HG02973 (cell line): ENCODE results near the gene TPD52L1.

Experiments
- ATAC-seq: cut with Tn5 transposase; IDR thresholded peaks from one replicate; pipeline ENCODE4 v1.9.1; 2021; ENCODE audit warnings: moderate library complexity; ENCODE audit not compliant: unreplicated experiment

Gene TPD52L1

DNA sequence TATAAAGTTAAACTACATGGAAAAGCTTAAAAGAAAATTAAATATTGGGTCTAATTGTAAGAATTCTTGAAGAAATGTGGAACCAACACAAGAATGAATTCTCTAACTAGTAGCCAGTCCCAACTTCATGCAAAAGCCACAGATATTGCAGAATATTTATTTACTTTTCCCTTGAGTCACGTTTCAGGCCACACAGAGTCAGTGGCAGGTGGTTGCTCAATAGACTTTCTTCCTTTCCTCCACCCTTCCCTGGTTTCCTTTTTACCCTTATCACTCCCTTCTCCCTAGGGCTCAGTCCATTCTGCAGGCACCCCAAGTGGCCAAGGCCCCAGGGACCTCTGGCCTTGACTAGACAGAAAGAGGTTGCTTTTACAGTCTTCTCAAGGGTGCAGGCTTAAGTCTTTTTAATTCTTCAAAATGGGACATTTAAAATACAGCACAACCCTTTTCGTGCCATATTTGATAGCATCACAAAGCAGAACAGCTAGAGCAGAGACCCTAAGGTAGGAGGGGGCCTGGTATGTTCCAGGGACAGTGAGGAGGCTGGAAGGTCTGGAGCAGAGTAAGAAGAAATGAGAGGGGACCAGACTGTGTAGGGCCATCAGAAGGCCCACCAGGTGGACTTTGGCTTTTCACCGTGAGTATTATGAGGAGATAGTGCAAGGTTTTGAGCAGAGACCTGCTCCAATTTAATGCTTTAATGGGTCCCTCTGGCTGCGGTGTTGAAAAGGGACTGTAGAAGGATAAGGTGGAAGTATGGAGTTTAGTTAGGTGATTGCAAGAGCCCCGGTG is 83.2 kb downstream of the TPD52L1 start:
- ATAC-seq: no peak

DNA sequence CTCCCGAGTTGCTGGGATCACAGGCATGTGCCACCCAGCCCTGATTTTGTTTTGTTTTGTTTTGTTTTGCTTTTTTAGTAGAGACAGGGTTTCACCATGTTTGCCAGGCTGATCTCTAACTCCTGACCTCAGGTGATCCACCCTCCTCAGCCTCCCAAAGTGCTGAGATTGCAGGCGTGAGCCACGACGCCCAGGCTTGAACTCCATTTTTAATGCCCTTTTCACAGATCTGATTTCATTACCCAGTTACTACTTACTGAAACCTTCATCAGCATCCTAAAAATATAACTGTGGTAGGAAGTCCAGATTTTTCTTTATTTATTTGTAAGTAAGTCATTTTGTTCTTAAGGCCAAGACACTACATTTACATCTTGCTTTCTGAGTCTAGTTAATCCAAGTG is 84.2 kb downstream of the TPD52L1 start:
- no peak for ATAC-seq

DNA sequence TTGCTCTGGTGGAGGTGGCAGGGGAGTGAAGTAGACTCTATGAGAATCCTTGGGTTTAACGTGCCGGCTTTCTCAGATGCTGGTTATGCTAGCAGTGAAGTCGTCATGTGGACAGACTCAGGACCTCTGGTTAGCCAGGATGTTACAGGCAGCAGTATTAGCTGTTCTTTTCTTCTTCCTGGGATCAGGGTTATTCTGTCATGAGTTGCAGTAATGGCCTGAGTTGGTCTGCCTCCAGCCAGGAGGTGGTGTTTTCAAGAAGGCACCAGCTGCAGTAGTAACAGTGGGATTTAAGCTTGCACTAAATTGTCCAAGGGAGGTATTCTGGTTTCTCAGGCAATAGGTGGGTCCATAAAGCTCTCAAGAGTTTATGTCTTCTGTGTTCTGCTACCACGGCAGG is 91.5 kb downstream of the TPD52L1 start:
- no peak for ATAC-seq

DNA sequence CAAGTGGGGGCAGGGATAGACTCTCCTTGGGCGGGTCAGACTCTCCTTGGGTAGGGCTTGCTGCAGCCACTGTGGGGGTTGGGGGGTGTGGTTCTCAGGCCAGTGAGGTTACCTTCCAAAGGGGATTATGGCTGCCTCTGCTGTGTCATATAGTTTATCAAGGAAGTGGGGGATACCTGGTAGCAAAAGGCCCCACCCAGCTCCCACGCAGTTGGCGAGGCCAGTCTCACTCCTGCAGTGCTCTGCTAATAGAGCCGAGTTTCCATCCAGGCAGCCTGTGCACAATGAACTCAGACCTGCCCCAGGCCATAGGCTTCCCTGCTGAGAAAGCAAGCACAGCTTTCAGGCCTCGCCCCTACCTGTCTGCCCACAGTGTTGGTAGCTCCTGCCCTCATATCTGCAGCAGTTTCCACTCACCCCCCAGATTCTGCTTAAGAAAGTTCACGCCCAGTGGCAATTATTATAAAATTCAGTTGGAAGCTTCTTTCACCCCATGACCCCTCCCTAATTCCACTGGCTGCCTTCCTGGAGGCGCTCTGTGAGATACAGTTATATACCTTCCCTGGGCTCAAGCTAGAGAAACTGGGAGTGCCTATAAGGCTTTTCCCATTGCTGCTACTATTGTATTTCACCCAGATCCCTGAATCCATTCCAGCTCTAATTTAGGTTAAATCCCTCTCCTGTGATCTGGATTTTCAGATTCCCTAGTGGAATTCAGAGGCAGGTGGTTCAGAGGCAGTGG is 92.1 kb downstream of the TPD52L1 start:
- ATAC-seq: no peak

DNA sequence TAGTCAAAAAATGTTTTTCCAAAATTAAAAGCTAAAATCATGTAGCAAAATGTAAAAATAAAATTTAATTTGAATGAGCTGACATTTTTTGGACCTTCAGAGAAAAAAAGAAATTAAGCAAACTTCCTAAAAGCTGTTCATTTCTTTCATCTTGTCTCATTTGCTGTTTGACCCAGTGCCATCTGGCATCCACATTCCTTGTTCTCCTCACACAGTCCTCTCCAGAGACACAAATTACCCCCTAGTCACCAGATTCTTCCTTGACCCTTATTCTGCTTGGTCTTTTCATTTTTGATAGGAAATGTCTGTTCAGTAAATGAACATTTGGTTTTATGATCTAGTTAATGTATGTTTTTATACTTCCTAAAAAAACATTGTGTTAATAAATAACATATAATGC is 93.0 kb downstream of the TPD52L1 start:
- no peak for ATAC-seq

DNA sequence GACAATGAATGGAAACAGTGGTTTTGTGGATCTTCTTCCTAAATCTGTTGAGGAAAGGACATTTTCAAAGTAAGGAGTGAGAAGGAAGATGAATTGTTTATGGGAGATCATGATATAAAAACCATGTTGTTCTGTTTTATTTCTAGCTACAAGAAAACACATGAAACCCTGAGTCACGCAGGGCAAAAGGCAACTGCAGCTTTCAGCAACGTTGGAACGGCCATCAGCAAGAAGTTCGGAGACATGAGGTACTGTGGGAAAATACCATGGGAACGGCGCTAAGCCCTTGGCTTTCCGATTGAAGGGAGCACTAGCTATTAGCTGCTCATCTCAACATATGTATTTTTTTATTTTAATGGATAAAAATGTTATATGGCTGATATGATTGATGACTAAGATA is 94.6 kb downstream of the TPD52L1 start:
- ATAC-seq: no peak

DNA sequence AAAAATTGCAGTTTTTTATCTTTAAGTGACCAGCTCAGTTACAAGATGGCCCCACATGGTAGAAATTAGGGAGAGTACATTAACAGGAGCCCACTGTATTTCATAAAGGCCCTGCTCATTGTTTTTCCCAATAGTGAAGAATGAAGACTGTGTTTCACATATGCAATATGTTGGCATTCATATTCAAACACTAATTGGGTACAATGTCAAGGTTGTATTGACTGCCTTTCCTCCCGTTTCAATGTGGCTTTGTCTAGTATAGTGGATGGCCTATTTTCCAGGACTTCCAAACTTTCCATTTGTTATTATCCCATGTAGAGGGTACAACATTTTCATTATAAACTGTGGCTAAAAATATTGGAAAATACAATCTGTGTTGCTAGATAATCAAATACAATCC is 96.9 kb downstream of the TPD52L1 start:
- ATAC-seq: no peak

DNA sequence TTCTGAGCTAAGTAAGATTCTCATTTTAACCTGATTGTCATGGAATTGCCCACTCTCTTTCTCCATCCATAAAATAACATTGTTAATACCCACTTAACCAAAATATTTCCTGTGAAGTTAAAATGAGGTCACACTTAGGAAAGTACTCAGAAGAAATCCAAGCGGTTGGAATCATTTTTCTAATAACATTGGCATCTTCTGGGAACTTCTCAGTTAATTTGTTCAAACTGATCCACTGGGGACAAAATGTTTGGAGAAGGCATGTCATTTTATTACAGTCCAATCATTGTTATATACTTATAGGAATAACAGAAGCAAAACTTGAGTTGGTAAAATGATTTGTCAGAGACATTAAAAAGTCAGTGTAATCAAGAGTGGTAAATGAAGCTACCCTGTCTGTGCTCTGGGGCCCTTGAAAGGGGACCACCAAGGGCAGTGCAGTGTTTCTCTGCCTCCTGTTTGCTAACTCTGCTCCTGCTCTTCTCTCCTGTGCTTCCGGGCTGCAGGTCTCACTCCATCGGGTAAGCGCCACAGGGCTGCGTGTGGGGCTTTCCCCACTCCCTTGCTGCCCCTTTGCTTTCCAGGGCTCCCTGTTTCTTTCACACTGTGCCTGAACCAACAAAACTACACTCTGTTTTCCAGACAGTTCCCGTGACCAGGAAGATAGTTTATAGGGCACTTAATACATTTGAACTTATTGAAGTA is 98.1 kb downstream of the TPD52L1 start:
- no peak for ATAC-seq

DNA sequence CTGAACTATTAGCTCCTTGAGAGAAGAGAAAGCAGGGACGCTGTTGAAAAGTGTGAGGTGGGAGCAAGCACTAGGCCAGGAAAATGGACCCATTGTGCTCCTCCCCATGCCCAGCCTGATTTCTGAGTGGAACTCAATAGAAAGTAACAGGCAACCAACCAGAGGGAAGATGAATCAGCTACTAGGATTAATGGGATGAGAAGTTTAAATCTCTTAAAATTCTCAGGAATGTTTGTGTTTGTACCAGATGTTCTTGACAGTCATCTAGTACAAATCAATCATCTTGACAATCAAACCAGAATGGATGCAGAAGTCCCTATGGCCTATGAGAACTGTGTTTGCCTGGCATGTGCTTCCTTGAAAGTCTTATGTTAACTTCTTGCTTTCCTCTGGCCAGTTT is 99.3 kb downstream of the TPD52L1 start:
- no peak for ATAC-seq

DNA sequence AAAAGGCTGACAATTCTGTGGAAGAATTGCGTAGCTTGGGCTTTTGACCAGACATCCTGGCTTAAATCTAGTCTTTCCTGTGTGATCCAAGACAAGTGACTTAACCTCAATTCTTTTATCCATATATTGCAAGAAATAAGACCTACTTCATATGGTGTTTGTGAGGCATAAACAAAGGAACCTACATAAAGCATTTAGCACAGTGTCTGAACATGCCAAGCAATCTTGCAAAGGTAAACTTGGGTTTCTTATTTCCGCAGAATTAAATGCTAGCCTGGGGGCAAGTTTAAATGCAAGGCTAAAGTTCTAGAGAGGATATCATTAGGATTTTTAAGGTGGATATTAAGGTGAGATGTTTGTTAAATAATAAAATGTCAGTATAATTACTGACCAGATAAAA is 100.3 kb downstream of the TPD52L1 start:
- ATAC-seq: no peak

- ATAC-seq: no peak
Observed at GRCh38 chr6:125254321-125254720, 100.7 kb downstream of the TPD52L1 start.

DNA sequence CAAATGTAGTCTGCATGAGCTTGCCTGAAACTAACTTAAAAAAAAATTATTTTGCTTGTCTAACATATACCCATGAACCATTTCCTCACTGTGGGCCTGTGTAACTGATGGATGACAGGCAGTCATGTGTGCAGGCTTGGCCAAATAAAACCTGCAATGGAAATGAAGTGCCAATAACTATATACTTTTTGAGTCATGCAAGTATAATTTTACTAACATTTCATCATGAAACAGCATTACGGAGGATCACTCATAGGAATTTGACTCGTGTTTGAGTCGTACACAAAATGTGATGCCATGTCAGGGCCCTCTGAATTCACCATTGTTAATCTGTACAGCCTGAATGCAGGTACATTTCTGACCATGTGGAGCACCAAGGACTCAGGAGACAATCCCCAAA is 101.6 kb downstream of the TPD52L1 start:
- ATAC-seq: no peak

DNA sequence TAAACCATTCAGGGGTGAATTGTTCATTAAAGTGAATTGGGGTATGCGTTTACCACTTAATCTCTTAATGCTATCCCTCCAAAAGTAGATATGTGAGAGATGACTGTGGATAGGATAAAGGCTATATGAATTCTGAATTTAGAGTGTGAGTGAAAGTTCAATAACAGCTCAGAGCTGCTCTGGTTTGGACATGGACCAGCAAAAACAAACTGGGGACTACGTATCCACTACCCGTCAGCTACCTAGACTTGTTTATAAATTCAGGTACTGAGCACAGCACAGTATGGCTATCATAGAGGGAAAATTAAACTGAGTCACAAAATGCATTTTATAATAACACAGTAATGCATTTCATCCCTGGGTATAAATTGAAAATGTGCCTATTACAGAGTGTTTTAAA is 103.8 kb downstream of the TPD52L1 start:
- no peak for ATAC-seq

- no peak for ATAC-seq
Observed at GRCh38 chr6:125258651-125259353, 105.2 kb downstream of the TPD52L1 start.

GRCh38 chr6:125259354-125259736 is 105.8 kb downstream of the TPD52L1 start:
- no peak for ATAC-seq

DNA sequence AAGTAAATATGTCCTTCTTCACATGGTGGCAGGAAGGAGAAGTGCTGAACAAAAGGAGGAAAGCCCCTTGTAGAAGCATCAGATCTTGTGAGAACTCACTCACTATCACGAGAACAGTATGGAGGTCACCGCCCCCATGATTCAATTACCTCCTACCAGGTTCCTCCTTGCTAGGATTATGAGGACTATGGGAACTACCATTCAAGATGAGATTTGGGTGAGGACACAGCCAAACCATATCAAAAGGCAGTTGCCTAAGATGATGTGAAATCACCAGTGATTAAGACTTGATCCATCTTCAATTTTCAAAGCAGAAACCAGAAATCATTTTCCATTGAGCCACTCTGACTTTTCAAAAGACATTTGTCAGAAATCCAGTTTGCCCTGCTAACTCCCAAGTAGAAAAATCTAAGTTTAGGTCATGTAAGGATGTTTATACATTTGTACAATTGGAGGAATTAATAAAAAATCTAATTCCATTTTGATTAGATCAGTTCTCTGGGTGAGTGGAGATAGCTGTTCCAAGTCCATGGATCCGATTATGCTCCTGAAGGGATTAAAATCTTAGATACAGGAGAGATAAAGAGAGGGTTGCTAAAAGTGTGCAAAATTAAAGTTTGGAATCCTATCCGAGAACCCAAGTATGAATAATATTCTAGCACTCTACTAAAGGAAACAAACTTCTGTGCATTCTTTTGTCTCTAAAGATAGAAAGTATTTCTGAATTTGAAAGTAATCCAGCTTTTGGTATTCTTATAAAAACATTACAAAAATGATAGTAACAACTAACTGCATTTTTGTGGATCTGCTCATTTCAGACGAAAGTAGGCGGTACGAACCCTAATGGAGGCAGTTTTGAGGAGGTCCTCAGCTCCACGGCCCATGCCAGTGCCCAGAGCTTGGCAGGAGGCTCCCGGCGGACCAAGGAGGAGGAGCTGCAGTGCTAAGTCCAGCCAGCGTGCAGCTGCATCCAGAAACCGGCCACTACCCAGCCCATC is 108.7 kb downstream of the TPD52L1 start:
- ATAC-seq: no peak

DNA sequence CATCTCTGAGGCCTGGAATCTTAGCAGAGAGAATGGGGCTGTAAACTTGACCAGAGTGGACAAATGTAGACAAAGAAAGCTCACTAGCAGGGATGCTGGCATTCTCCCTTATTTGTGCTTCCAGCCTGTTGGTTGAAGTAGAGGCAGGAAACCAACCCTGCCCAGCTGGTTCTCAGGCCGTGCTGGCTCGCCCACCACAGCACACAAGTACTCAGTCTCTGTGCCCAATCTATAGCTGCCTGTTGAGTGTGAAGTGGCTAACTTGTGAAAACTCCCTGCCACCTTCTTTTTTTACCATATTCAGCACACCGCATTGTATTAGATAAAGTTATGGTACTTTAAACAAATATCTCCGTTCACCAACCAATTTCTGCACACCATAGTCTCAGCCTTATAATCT is 110.9 kb downstream of the TPD52L1 start:
- ATAC-seq: no peak

DNA sequence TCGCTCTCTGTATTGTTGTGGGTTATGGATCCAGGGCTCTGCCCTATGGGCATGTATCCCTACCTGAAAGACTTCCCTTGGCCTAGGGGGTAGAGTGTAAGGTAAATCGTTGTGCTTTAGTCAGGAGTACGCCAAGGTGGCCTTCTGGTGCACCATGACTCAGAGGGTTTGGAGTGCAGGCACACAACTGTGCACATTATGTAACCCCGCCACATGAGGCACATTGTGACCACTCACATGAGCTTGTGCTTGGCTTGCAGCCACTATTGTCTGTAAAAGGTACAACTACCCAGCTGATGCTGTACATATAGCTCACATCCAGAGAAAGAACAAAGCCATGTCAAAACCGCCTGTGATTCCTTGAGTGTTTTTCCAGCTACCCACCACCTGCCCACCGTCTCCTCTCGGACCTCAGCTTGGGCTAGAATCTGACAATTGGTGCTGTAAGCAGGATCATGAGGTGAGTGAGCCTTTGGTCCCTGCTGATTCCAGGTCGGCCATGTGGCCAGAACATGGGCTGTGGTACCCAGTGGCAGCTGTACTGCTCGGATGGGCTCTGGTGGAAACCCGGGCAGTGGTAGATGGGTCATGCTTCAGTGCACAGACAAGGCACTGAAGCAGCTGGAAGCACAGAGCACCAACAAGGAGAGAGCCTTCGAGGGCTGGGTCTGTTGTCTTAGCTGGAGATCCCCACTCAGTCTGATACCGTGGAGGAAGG is 114.4 kb downstream of the TPD52L1 start:
- ATAC-seq: no peak

DNA sequence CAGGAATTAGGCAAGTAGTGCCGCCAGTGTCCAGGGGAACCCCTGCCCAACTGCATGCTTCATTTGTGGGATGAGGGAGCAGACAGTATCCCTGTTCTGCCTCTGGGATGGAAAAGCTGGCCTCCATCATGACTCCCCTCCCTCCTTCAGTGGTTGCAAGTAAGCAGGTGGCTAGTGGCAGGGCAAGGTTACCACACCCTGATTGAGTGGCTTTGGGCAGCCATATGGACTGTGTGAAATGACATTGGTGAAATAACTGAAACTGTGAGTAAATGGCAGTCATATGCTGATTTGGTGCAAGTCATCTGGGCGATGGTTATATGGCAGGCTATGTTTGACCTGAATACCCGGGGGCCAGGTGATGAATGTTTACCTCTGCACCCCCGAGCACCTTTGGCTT is 115.2 kb downstream of the TPD52L1 start:
- ATAC-seq: no peak
